Neuronal stem cell (in vitro differentiated cells): ENCODE data around the gene PRKACB.
A peak's percentile ranks its signal among the peaks of the same experiment; 100 is the strongest.
"Not testable (repeated sequence)": the region's sequence is repeated elsewhere in the genome, so short reads cannot be mapped to it uniquely, and the experiment has no call there.

Experiments used
- DNase-seq: peaks from one replicate; pipeline ENCODE4 v3.0.0-alpha.2; 2013; ENCODE audit warnings: low spot score
- H2AFZ ChIP-seq: one replicate; pipeline ENCODE4 v1.6.1; 2013; ENCODE audit warnings: mild to moderate bottlenecking, low read length, inconsistent platforms
- H2AK5ac ChIP-seq: 2 replicates; pipeline ENCODE4 v1.6.1; 2013; ENCODE audit warnings: low read depth, mild to moderate bottlenecking, inconsistent platforms, low read length, moderate library complexity, mixed read lengths
- H2BK120ac ChIP-seq: 2 replicates; pipeline ENCODE4 v1.6.1; 2013; ENCODE audit warnings: low read depth, mild to moderate bottlenecking, inconsistent platforms, low read length, moderate library complexity, mixed read lengths
- H2BK12ac ChIP-seq: one replicate; pipeline ENCODE4 v1.6.1; 2013; ENCODE audit warnings: low read length, inconsistent platforms
- H2BK15ac ChIP-seq: 2 replicates; pipeline ENCODE4 v1.6.1; 2013; ENCODE audit warnings: mild to moderate bottlenecking, low read length, inconsistent platforms, mixed read lengths
- H2BK5ac ChIP-seq: one replicate; pipeline ENCODE4 v1.6.1; 2013; ENCODE audit warnings: inconsistent platforms, mild to moderate bottlenecking, low read length, moderate library complexity
- H3K14ac ChIP-seq: one replicate; pipeline ENCODE4 v1.6.1; 2013; ENCODE audit warnings: low read length, inconsistent platforms
- H3K18ac ChIP-seq: 2 replicates; pipeline ENCODE4 v1.6.1; 2013; ENCODE audit warnings: low read length, inconsistent platforms
- H3K23ac ChIP-seq: 2 replicates; pipeline ENCODE4 v1.6.1; 2013; ENCODE audit warnings: low read depth, mild to moderate bottlenecking, mixed read lengths, low read length, inconsistent platforms; ENCODE audit not compliant: poor library complexity
- H3K27ac ChIP-seq: replicated peaks from 3 replicates; pipeline ENCODE4 v1.5.1; 2013; ENCODE audit warnings: low read length, inconsistent platforms
- H3K27me3 ChIP-seq, 3 experiments: 2 replicates each; pipeline ENCODE4 v1.6.1; 2013; ENCODE audit warnings: low read length in 3 of 3, mild to moderate bottlenecking in 2 of 3, inconsistent platforms in 1 of 3, low read depth in 1 of 3, mixed read lengths in 1 of 3, moderate library complexity in 1 of 3; ENCODE audit not compliant: control insufficient read depth in 3 of 3, insufficient read depth in 3 of 3
- H3K36me3 ChIP-seq, 2 donors: replicated peaks in 1 of 2; 2 replicates each; pipeline ENCODE4 v1.6.1; 2013; ENCODE audit warnings: low read length in 2 of 2; ENCODE audit not compliant: control insufficient read depth in 2 of 2, insufficient read depth in 2 of 2
- H3K4ac ChIP-seq: 2 replicates; pipeline ENCODE4 v1.6.1; 2013; ENCODE audit warnings: inconsistent platforms, mild to moderate bottlenecking, low read length, moderate library complexity
- H3K4me1 ChIP-seq, 2 donors: 1 replicate in 1 of 2; 2 replicates in 1 of 2; pipeline ENCODE4 v1.6.1; 2013; ENCODE audit warnings: low read length in 2 of 2, low read depth in 1 of 2; ENCODE audit not compliant: control insufficient read depth in 2 of 2, insufficient read depth in 1 of 2
- H3K4me2 ChIP-seq: one replicate; pipeline ENCODE4 v1.6.1; 2013; ENCODE audit warnings: mild to moderate bottlenecking, low read length, inconsistent platforms; ENCODE audit not compliant: insufficient read depth, poor library complexity, severe bottlenecking
- H3K4me3 ChIP-seq, 2 donors: 2 replicates each; pipeline ENCODE4 v1.5.1; 2013; ENCODE audit warnings: low read length in 2 of 2, mild to moderate bottlenecking in 2 of 2, inconsistent platforms in 1 of 2, moderate library complexity in 1 of 2
- H3K79me1 ChIP-seq: one replicate; pipeline ENCODE4 v1.6.1; 2013; ENCODE audit warnings: low read depth, mild to moderate bottlenecking, inconsistent platforms, low read length, moderate library complexity
- H3K9ac ChIP-seq: one replicate; pipeline ENCODE4 v1.6.1; 2013; ENCODE audit warnings: mild to moderate bottlenecking, low read depth, low read length, inconsistent platforms; ENCODE audit not compliant: poor library complexity
- H3K9me3 ChIP-seq, 2 donors: replicated peaks in 1 of 2; 2 replicates each; pipeline versions ENCODE3 to v1.6.1; 2013; ENCODE audit warnings: low read length in 2 of 2, mild to moderate bottlenecking in 2 of 2, inconsistent platforms in 1 of 2, low read depth in 1 of 2, mixed read lengths in 1 of 2, moderate library complexity in 1 of 2; ENCODE audit not compliant: control insufficient read depth in 2 of 2, insufficient read depth in 1 of 2
- H4K8ac ChIP-seq: one replicate; pipeline ENCODE4 v1.6.1; 2013; ENCODE audit warnings: low read depth, mild to moderate bottlenecking, inconsistent platforms, low read length, moderate library complexity
- H4K91ac ChIP-seq: one replicate; pipeline ENCODE4 v1.6.1; 2013; ENCODE audit warnings: low read length, low read depth, mild to moderate bottlenecking, inconsistent platforms; ENCODE audit not compliant: poor library complexity
- WGBS, 2 donors: extraction: QIAGEN DNeasy Blood & Tissue Kit; methylation state at CpG; one replicate each; pipeline ENCODE4 v1.1.7; 2013; ENCODE audit warnings: missing lambda C conversion rate in 2 of 2, mixed read lengths in 1 of 2; ENCODE audit not compliant: insufficient read length in 2 of 2, insufficient replicate concordance in 1 of 2; ENCODE audit errors: extremely low coverage in 2 of 2; 5-methylcytosine and 5-hydroxymethylcytosine counted together

Gene PRKACB

GRCh38 chr1:84224905-84225304 lies 80.8 kb downstream of the PRKACB start:
- peaks cover 1 to 8% of the 10 kb centered on the region in 2 donors for H3K9me3 ChIP-seq
- no peak overlapping the region for H2AFZ ChIP-seq
- no peak overlapping the region for H3K9ac ChIP-seq
- no peak overlapping the region for H2BK120ac ChIP-seq
- no peak overlapping the region for H2AK5ac ChIP-seq
- no peak overlapping the region for H3K4me3 ChIP-seq
- peak overlapping the region; percentile 8 for H3K23ac ChIP-seq
- no peaks in the 10 kb centered on the region for H3K27me3 ChIP-seq
- H2BK12ac ChIP-seq = no peak overlapping the region
- H3K79me1 ChIP-seq = peaks cover 4% of the 10 kb centered on the region
- no peaks in the 10 kb centered on the region for H3K4me1 ChIP-seq
- no peak overlapping the region for H3K27ac ChIP-seq
- no peak overlapping the region for H4K91ac ChIP-seq
- no peak overlapping the region for H3K14ac ChIP-seq
- DNase-seq = no peak
- H2BK15ac ChIP-seq = no peak overlapping the region
- H4K8ac ChIP-seq = no peak overlapping the region
- H3K4ac ChIP-seq = no peak overlapping the region
- no CpG with 5 or more reads among the region's 1 CpG for WGBS, 2 donors
- H3K18ac ChIP-seq = no peak overlapping the region
- H3K36me3 ChIP-seq = no peaks in the 10 kb centered on the region
- no peak overlapping the region for H3K4me2 ChIP-seq
- H2BK5ac ChIP-seq = no peak overlapping the region

GRCh38 chr1:84225646-84226045 lies 81.6 kb downstream of the PRKACB start:
- Histone ChIP-seq H2BK120ac (no peak overlapping the region), H2AK5ac (no peak overlapping the region), H3K4me3 (no peak overlapping the region), H3K9me3 (peaks cover 1 to 8% of the 10 kb centered on the region in 2 donors), H3K36me3 (no peaks in the 10 kb centered on the region), H3K27me3 (no peaks in the 10 kb centered on the region), H3K4me2 (no peak overlapping the region), H3K23ac (no peak overlapping the region), H4K8ac (no peak overlapping the region), H2BK12ac (no peak overlapping the region), H3K4ac (no peak overlapping the region), H4K91ac (no peak overlapping the region), H3K27ac (no peak overlapping the region), H3K4me1 (no peaks in the 10 kb centered on the region), H3K18ac (no peak overlapping the region), H3K14ac (no peak overlapping the region), H2AFZ (no peak overlapping the region), H3K79me1 (peaks cover 4% of the 10 kb centered on the region), H3K9ac (no peak overlapping the region), H2BK15ac (no peak overlapping the region), H2BK5ac (no peak overlapping the region)
- WGBS, 2 donors = no CpG with 5 or more reads among the region's 1 CpG
- no peak for DNase-seq

- not testable (repeated sequence) for H2BK5ac ChIP-seq, H3K4me2 ChIP-seq, H2AFZ ChIP-seq, H2BK120ac ChIP-seq, H4K91ac ChIP-seq, H2AK5ac ChIP-seq, H3K9ac ChIP-seq, H3K23ac ChIP-seq, H3K4me3 ChIP-seq, H2BK12ac ChIP-seq, H3K27me3 ChIP-seq, DNase-seq, H3K4me1 ChIP-seq, H3K9me3 ChIP-seq, H3K18ac ChIP-seq, H3K79me1 ChIP-seq, H2BK15ac ChIP-seq, H3K27ac ChIP-seq, H3K4ac ChIP-seq, H3K14ac ChIP-seq, H4K8ac ChIP-seq
- H3K36me3 ChIP-seq = peaks cover 3 to 11% of the 10 kb centered on the region in 2 donors
- WGBS, 2 donors = no CpG with 5 or more reads among the region's 3 CpGs
These were observed 88.6 kb downstream of the PRKACB start for GRCh38 chr1:84232676-84233075.

- Histone ChIP-seq H3K27ac (no peak overlapping the region), H2BK5ac (no peak overlapping the region), H2AK5ac (no peak overlapping the region), H3K4me1 (no peaks in the 10 kb centered on the region), H2BK15ac (no peak overlapping the region), H2AFZ (no peak overlapping the region), H2BK12ac (no peak overlapping the region), H4K8ac (no peak overlapping the region), H3K4me2 (no peak overlapping the region), H3K4ac (no peak overlapping the region), H3K79me1 (no peaks in the 10 kb centered on the region), H3K18ac (no peak overlapping the region), H3K9me3 (peaks cover 0 to 3% of the 10 kb centered on the region in 2 donors), H3K4me3 (no peak overlapping the region), H4K91ac (no peak overlapping the region), H3K36me3 (peaks cover 3 to 18% of the 10 kb centered on the region in 2 donors), H2BK120ac (no peak overlapping the region), H3K14ac (no peak overlapping the region), H3K27me3 (no peaks in the 10 kb centered on the region), H3K9ac (no peak overlapping the region), H3K23ac (no peak overlapping the region)
- no peak for DNase-seq
- no CpG with 5 or more reads among the region's 2 CpGs for WGBS, 2 donors
These were observed 92.2 kb downstream of the PRKACB start for GRCh38 chr1:84236256-84236655.
